H1 (cell line): Measurements from ENCODE around the gene KCNMA1. TPM values are rescaled to one million over a fixed set of nuclear protein-coding genes. Genes with fewer than 3 reads are reported as not detected.

Source experiments
- BACH1 ChIP-seq: IDR thresholded peaks from 2 replicates; pipeline ENCODE4 v1.6.1; 2012; ENCODE audit warnings: low read length, improper control_type of control experiment
- BCL11A ChIP-seq, 2 experiments: IDR thresholded peaks; one replicate each; pipeline ENCODE4 v1.6.1; 2011; ENCODE audit warnings: low read depth in 2 of 2, low read length in 2 of 2, mild to moderate bottlenecking in 2 of 2
- EGR1 ChIP-seq: IDR thresholded peaks from 2 replicates; pipeline ENCODE4 v1.6.1; 2011; ENCODE audit warnings: low read depth, low read length, borderline replicate concordance
- MAFK ChIP-seq: IDR thresholded peaks from 2 replicates; pipeline ENCODE4 v1.6.1; 2012; ENCODE audit warnings: low read depth, mild to moderate bottlenecking, improper control_type of control experiment, low read length
- POLR2AphosphoS5 ChIP-seq: IDR thresholded peaks from 2 replicates; pipeline ENCODE4 v1.6.1; 2011; ENCODE audit warnings: low read depth, low read length
- polyA plus RNA-seq, 7 experiments: library from polyadenylated mRNA; depleted of rRNA in 3 of 7; stranded (reverse) in 5 of 7; unstranded in 2 of 7; fragments of >200 nt in 5 of 7; fragments of 200-250 nt in 2 of 7; gene quantifications; 1 replicate in 5 of 7; 2 replicates in 1 of 7; 4 replicates in 1 of 7; pipeline versions ENCODE4 v1.2.1 to v1.2.3, GENCODE V29; 2011 to 2013; ENCODE audit warnings: missing spikeins in 2 of 7, mixed read lengths in 2 of 7
- total RNA-seq: library from RNA; stranded (reverse); fragmentation: NEBNext Ultra II Directional; extraction: Animal tissue kit (Norgen Biotek cat#: 25700); gene quantifications from 2 replicates; pipeline ENCODE4 v1.2.1, GENCODE V29; 2021

The KCNMA1 gene
- total and polyA plus RNA-seq, 2 of the 8 experiments (the other 6 are each of a cell fraction or from before 2014, with no cell fraction given), result 10.2 to 11.1 TPM

DNA sequence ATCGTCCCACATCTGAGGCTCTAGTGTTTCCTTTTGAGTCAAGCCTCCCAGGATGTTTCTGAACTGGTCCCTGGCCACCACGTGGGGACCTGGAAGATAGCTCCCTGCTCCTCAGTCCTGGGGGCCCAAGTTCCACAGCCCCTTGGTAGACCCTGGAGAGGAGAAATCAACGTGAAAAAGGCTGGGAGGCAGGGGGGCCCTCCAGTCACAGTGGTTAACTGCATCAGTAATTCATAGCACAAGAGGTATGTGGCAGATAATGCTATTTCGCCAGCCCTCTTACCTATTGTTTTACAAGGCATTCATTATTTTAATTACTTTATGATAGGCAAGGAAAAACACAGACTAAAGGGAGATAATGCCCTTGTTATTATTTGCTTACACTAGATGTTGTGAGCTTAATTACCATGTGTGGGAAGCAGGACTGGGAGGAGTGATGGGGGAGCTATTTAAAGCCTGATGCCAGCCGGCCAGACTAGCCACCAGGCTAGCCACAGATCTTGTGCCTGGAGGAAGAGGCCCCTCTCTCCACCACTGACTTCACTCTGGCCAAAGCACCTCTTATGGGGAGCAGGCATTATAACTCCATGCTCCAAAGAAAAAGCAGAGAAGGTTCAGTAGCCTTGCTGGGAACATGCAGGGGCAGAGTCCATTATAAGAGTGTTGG lies 230.7 kb downstream of the KCNMA1 start (continued):
- TF ChIP-seq BCL11A (IDR thresholded peaks at IDR 0.05; ENCODE audit: low read depth in 2 of 2, low read length in 2 of 2) (no peak), MAFK (no peak), EGR1 (no peak), POLR2AphosphoS5 (no peak), BACH1 (no peak)
